Endothelial cell of umbilical vein (primary cell): ENCODE data around the gene SUPT3H. TPM values are rescaled to one million over a fixed set of nuclear protein-coding genes. Genes with fewer than 3 reads are reported as not detected.

ENCODE experiments used
- BruUV-seq: library from RNA; stranded (reverse); fragments of 400-500 nt; replicated peaks from 2 replicates; lab custom pipeline; 2021; lab: Mats Ljungman, UMichigan
- CTCF ChIA-PET: fragments of 300-600, 350-600 bp; sonication (Branson Sonifier 250); formaldehyde crosslinking; loops from one replicate; lab custom pipeline; 2021; ENCODE audit warnings: antibody characterized with exemption, inconsistent platforms; lab: Charles Lee
- POLR2A ChIA-PET: fragments of 300-600, 350-600 bp; sonication (Branson Sonifier 250); formaldehyde crosslinking; loops from one replicate; lab custom pipeline; 2021; ENCODE audit warnings: antibody characterized with exemption, inconsistent platforms; lab: Charles Lee
- DNase-seq: peaks from one replicate; pipeline ENCODE4 v3.0.0-alpha.2; 2011; ENCODE audit warnings: low read depth, low spot score
- FAIRE-seq: peaks from 2 replicates; lab custom pipeline; 2011; peaks lifted over from hg19 to GRCh38; lab: Jason Lieb, UNC
- H2AFZ ChIP-seq: 2 replicates; pipeline ENCODE4 v1.6.0; 2012; ENCODE audit warnings: low read depth, low read length, control low read depth, inconsistent platforms
- H3K27ac ChIP-seq: 2 replicates; pipeline ENCODE4 v1.5.1; 2011; ENCODE audit warnings: low read depth, mild to moderate bottlenecking, control low read depth, low read length, moderate library complexity; ENCODE audit not compliant: insufficient read depth
- H3K27me3 ChIP-seq, 2 experiments: 2 replicates each; pipeline versions ENCODE4 v1.6.0 to v1.6.1; 2011; ENCODE audit warnings: low read length in 2 of 2, mixed read lengths in 1 of 2; ENCODE audit not compliant: control insufficient read depth in 2 of 2, insufficient read depth in 2 of 2
- H3K36me3 ChIP-seq, 2 experiments: 2 replicates in 1 of 2; 3 replicates in 1 of 2; pipeline ENCODE4 v1.5.1; 2011; ENCODE audit warnings: low read length in 2 of 2, mild to moderate bottlenecking in 1 of 2, moderate library complexity in 1 of 2; ENCODE audit not compliant: control insufficient read depth in 2 of 2, insufficient read depth in 2 of 2; ENCODE audit errors: extremely low read depth in 1 of 2
- H3K4me1 ChIP-seq: 3 replicates; pipeline ENCODE4 v1.5.1; 2011; ENCODE audit warnings: mild to moderate bottlenecking, low read length; ENCODE audit not compliant: control insufficient read depth, insufficient read depth; ENCODE audit errors: extremely low read depth
- H3K4me2 ChIP-seq: 2 replicates; pipeline ENCODE4 v1.6.1; 2011; ENCODE audit warnings: low read length, control low read depth, mixed read lengths; ENCODE audit not compliant: insufficient read depth
- H3K4me3 ChIP-seq, 3 experiments: fragments of 200-600 bp in 1 of 3; sonication (generic), shearing (Covaris generic) in 1 of 3; replicated peaks in 1 of 3; 2 replicates each; pipeline ENCODE4 v1.5.1; 2011 to 2016; ENCODE audit warnings: control low read depth in 3 of 3, low read length in 3 of 3, mild to moderate bottlenecking in 2 of 3, inconsistent platforms in 1 of 3, low read depth in 1 of 3, moderate library complexity in 1 of 3; ENCODE audit not compliant: insufficient read depth in 1 of 3
- H3K79me2 ChIP-seq: 2 replicates; pipeline ENCODE4 v1.6.0; 2012; ENCODE audit warnings: low read length, inconsistent platforms; ENCODE audit not compliant: control insufficient read depth, insufficient read depth
- H3K9ac ChIP-seq: replicated peaks from 2 replicates; pipeline ENCODE3; 2011; ENCODE audit warnings: low read length, control low read depth; ENCODE audit not compliant: insufficient read depth; ENCODE audit errors: extremely low read depth
- H3K9me1 ChIP-seq: replicated peaks from 3 replicates; pipeline ENCODE4 v1.6.0; 2011; ENCODE audit warnings: mild to moderate bottlenecking, low read length; ENCODE audit not compliant: control insufficient read depth, insufficient read depth; ENCODE audit errors: extremely low read depth
- H3K9me3 ChIP-seq: replicated peaks from 2 replicates; pipeline ENCODE4 v1.5.1; 2012; ENCODE audit warnings: low read length, inconsistent platforms; ENCODE audit not compliant: control insufficient read depth, insufficient read depth
- H4K20me1 ChIP-seq: replicated peaks from 2 replicates; pipeline ENCODE3; 2011; ENCODE audit warnings: mild to moderate bottlenecking, low read length; ENCODE audit not compliant: control insufficient read depth, insufficient read depth; ENCODE audit errors: extremely low read depth
- CTCF ChIP-seq, 2 donors: IDR thresholded peaks; 1 replicate in 1 of 2; 2 replicates in 1 of 2; pipeline ENCODE4 v1.5.1; 2011; ENCODE audit warnings: low read length in 2 of 2, mild to moderate bottlenecking in 2 of 2, moderate library complexity in 2 of 2, control low read depth in 1 of 2, inconsistent platforms in 1 of 2, low read depth in 1 of 2; ENCODE audit not compliant: insufficient read depth in 1 of 2; ENCODE audit errors: extremely low read depth in 1 of 2
- EZH2 ChIP-seq: IDR thresholded peaks from 2 replicates; pipeline ENCODE4 v1.6.1; 2012; ENCODE audit warnings: borderline replicate concordance, low read depth, mild to moderate bottlenecking, moderate library complexity, low read length, inconsistent platforms; ENCODE audit not compliant: severe bottlenecking
- FOS ChIP-seq: IDR thresholded peaks from 2 replicates; pipeline ENCODE4 v1.6.1; 2011; ENCODE audit warnings: mild to moderate bottlenecking, low read length, moderate library complexity, borderline replicate concordance; ENCODE audit not compliant: insufficient read depth
- GATA2 ChIP-seq: IDR thresholded peaks from 2 replicates; pipeline ENCODE4 v1.7.0; 2011; ENCODE audit warnings: low read depth, mild to moderate bottlenecking, moderate library complexity, mixed read lengths, low read length; ENCODE audit not compliant: insufficient read length, insufficient read depth
- JUN ChIP-seq: IDR thresholded peaks from 2 replicates; pipeline ENCODE4 v1.6.1; 2011; ENCODE audit warnings: borderline replicate concordance, low read depth; ENCODE audit not compliant: insufficient read length, insufficient read depth
- MYC ChIP-seq: IDR thresholded peaks from one replicate; pipeline ENCODE4 v1.6.1; 2011; ENCODE audit warnings: mild to moderate bottlenecking, low read depth, low read length
- POLR2A ChIP-seq: IDR thresholded peaks from 2 replicates; pipeline ENCODE4 v1.6.1; 2012; ENCODE audit warnings: low read depth, mild to moderate bottlenecking, control low read depth, low read length
- POLR2AphosphoS5 ChIP-seq: IDR thresholded peaks from 2 replicates; pipeline ENCODE4 v1.6.1; 2012; ENCODE audit warnings: low read depth, mild to moderate bottlenecking, control low read depth, low read length, moderate library complexity; ENCODE audit not compliant: insufficient read depth
- dilution Hi-C: fragments of 300-500 bp; cut with MboI; formaldehyde crosslinking; loops from one replicate; pipeline ENCODE4 v1.15.0; 2019; ENCODE audit warnings: low sequenced_read_pairs; ENCODE audit not compliant: extremely low pct_ligation_motif_present
- intact Hi-C: fragments of 100-400 bp; cut with micrococcal nuclease; formaldehyde crosslinking; loops from one replicate; pipeline ENCODE4 v1.10.0; 2022
- polyA plus RNA-seq, 4 experiments: library from polyadenylated mRNA; depleted of rRNA in 3 of 4; stranded (reverse) in 3 of 4; unstranded in 1 of 4; fragments of >200 nt; gene quantifications; 2 replicates each; pipeline versions ENCODE4 v1.2.1 to v1.2.3, GENCODE V29; 2011 to 2012; ENCODE audit warnings: missing spikeins in 1 of 4
- total RNA-seq: library from RNA; stranded (reverse); gene quantifications from 2 replicates; pipeline ENCODE4 v1.2.3, GENCODE V29; 2021
- TF ChIP-seq, protein P1 (sequence below): IDR thresholded peaks from 2 replicates; pipeline ENCODE4 v1.6.1; 2011; ENCODE audit not compliant: insufficient read depth, insufficient read length

The SUPT3H gene
- total and polyA plus RNA-seq, 2 donors (not counting 3 experiments of a cell fraction or from before 2014, with no cell fraction given): 8.3 to 9.8 TPM

DNA sequence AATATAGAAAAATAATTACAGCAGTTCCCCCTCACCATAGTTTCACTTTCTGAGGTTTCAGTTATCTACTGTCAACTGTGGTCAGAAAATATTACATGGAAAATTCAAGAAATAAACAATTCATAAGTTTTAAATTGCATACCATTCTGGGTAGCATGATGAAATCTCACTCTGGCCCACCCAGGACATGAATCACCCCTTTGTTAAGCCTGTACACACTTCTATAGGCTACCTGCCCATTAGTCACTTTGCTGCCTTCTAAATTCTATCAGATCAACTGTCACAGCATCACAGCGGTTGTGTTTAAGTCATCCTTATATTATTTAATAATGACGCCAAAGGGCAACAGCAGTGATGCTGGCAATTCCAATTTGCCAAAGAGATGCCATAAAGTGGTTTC lies 189.9 kb downstream of the SUPT3H start:
- no TSS peak for BruUV-seq
- no peak overlapping the region for H2AFZ ChIP-seq
- H3K9me3 ChIP-seq: no peaks in the 10 kb centered on the region
- dilution Hi-C loops: no loop called here
- POLR2A ChIA-PET: no interaction called here
- CTCF ChIA-PET: no interaction called here
- H3K36me3 ChIP-seq: no peaks in the 10 kb centered on the region
- no peak for FAIRE-seq
- H3K79me2 ChIP-seq: no peaks in the 10 kb centered on the region
- H4K20me1 ChIP-seq: no peaks in the 10 kb centered on the region
- H3K4me2 ChIP-seq: no peak overlapping the region
- no peak overlapping the region for H3K27ac ChIP-seq
- no peaks in the 10 kb centered on the region for H3K27me3 ChIP-seq
- TF ChIP-seq, protein P1, sequence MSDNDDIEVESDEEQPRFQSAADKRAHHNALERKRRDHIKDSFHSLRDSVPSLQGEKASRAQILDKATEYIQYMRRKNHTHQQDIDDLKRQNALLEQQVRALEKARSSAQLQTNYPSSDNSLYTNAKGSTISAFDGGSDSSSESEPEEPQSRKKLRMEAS: no peak
- no peak for TF ChIP-seq POLR2AphosphoS5
- no peak for TF ChIP-seq POLR2A
- no peak for TF ChIP-seq GATA2
- no peak for TF ChIP-seq CTCF (IDR thresholded peaks at IDR 0.05; ENCODE audit: extremely low read depth in 1 of 2, insufficient read depth in 1 of 2, low read depth in 1 of 2, low read length in 2 of 2)
- TF ChIP-seq EZH2: no peak
- no peak for TF ChIP-seq FOS
- TF ChIP-seq JUN: no peak
- no peak for TF ChIP-seq MYC
- intact Hi-C loops: no loop called here
- H3K4me1 ChIP-seq: no peaks in the 10 kb centered on the region
- no peak overlapping the region for H3K9ac ChIP-seq
- H3K9me1 ChIP-seq: no peaks in the 10 kb centered on the region
- no peak overlapping the region for H3K4me3 ChIP-seq
- DNase-seq: no peak
